Measurements from ENCODE around the gene PDE4D.
A peak's percentile ranks its signal among the peaks of the same experiment; 100 is the strongest.

DNA sequence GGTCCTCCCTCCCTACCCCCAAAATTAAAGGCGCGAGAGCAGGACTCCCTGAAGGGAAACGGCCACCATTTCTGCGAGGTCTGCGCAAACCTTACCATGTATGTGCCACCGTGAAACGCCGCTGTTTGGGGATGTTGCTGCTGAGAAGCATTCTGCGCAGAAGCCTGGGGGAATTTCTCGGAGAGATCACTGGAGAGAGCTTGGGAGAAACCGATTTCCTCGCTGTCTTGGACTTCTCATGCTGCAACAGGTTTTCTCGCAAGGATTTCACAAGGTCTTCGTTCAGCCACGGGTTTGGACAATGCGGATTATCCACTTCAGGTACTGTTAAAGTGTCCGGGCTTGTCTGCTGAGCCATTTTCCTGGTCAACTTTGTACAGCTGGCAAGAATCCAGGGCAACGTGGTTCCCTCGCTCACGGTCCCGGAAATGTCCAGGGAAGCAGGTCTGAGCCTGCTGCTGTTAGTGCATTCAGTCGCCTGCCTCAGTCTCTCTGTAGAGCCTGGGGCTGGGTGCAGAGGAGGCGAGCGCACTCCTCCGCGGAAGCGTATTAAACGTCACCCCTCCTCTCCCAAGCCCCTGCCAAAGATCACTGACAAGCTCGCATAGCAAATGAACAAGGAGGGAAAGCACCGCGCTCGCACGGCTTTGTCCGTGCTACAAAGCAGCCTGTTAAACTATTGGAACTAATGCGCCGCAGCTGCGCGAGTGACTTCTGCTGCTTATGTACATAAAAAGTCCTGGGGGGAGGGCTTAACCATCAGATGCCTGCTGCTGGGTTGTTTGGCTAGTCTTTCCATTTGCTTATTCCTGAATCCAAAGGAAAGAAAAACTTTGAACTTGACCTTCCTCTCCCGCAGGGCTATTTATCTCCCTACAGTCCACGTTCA lies 125.1 kb downstream of the PDE4D start:
- TF ChIP-seq CTCF (IDR thresholded peaks at IDR 0.05) (no peak), POLR2A (IDR thresholded peaks at IDR 0.05) (peak in 1 of 2 donors; percentile 33), EP300 (IDR thresholded peaks at IDR 0.05) (peak in 1 of 2 donors; percentile 68)

Data from tibial nerve (tissue), 4 donors.